HepG2 (cell line): ENCODE data around the gene DAG1. TPM values are rescaled to one million over a fixed set of nuclear protein-coding genes. Genes with fewer than 3 reads are reported as not detected.

Source experiments
- HNF4A ChIP-seq: sonication (generic); formaldehyde crosslinking; IDR thresholded peaks from 2 replicates; pipeline ENCODE4 v1.4.0; 2020; ENCODE audit warnings: missing genetic modification reagents
- JDP2 ChIP-seq: sonication (generic); formaldehyde crosslinking; IDR thresholded peaks from 2 replicates; pipeline ENCODE4 v1.8.1; 2022; ENCODE audit warnings: missing genetic modification reagents, borderline replicate concordance
- PITX1 ChIP-seq: sonication (generic); formaldehyde crosslinking; IDR thresholded peaks from 2 replicates; pipeline ENCODE4 v1.5.1; 2020; ENCODE audit warnings: mild to moderate bottlenecking, missing genetic modification reagents
- RORA ChIP-seq: sonication (generic); formaldehyde crosslinking; IDR thresholded peaks from 2 replicates; pipeline ENCODE4 v1.5.0; 2020; ENCODE audit warnings: mild to moderate bottlenecking, missing genetic modification reagents, moderate library complexity
- SIX1 ChIP-seq: sonication (generic); formaldehyde crosslinking; IDR thresholded peaks from 2 replicates; pipeline ENCODE4 v1.4.0; 2020; ENCODE audit warnings: missing genetic modification reagents, borderline replicate concordance
- SRSF9 ChIP-seq: fragments of 200-400 bp; formaldehyde crosslinking; IDR thresholded peaks from 2 replicates; pipeline ENCODE4 v1.6.1; 2018; ENCODE audit warnings: borderline replicate concordance, mild to moderate bottlenecking, low read depth, low read length; ENCODE audit not compliant: insufficient read depth, poor library complexity, severe bottlenecking
- TRIM24 ChIP-seq: sonication (generic); formaldehyde crosslinking; IDR thresholded peaks from 2 replicates; pipeline ENCODE4 v1.8.0; 2022; ENCODE audit warnings: mild to moderate bottlenecking, missing genetic modification reagents
- ZBTB8A ChIP-seq: sonication (generic); formaldehyde crosslinking; IDR thresholded peaks from 2 replicates; pipeline ENCODE4 v1.4.0; 2020; ENCODE audit warnings: mild to moderate bottlenecking, low read depth, missing genetic modification reagents, borderline replicate concordance
- ZFP36 ChIP-seq: fragments of 150-350 bp; IDR thresholded peaks from 2 replicates; pipeline ENCODE4 v1.6.1; 2018; ENCODE audit warnings: borderline replicate concordance, low read length, low read depth; ENCODE audit not compliant: partially characterized antibody
- ZMYM2 ChIP-seq: sonication (generic); formaldehyde crosslinking; IDR thresholded peaks from 2 replicates; pipeline ENCODE4 v1.8.0; 2022; ENCODE audit warnings: mild to moderate bottlenecking, missing genetic modification reagents
- ZMYM3 ChIP-seq: sonication (generic); formaldehyde crosslinking; IDR thresholded peaks from 2 replicates; pipeline ENCODE4 v1.5.1; 2020; ENCODE audit warnings: mild to moderate bottlenecking, missing genetic modification reagents
- ZNF260 ChIP-seq: sonication (generic); formaldehyde crosslinking; IDR thresholded peaks from 2 replicates; pipeline ENCODE4 v1.4.0; 2020; ENCODE audit warnings: missing genetic modification reagents, low read depth, mild to moderate bottlenecking, borderline replicate concordance
- ZNF567 ChIP-seq: sonication (generic); formaldehyde crosslinking; IDR thresholded peaks from 2 replicates; pipeline ENCODE4 v1.8.1; 2023; ENCODE audit warnings: mild to moderate bottlenecking, missing genetic modification reagents, borderline replicate concordance
- ZNF644 ChIP-seq: IDR thresholded peaks from 2 replicates; pipeline ENCODE4 v1.6.1; 2016; ENCODE audit warnings: low read depth
- polyA plus RNA-seq, 8 experiments: library from polyadenylated mRNA; depleted of rRNA in 3 of 8; stranded (reverse) in 7 of 8; unstranded in 1 of 8; fragments of >200 nt; fragmentation: Illumina TruSeq in 4 of 8; extraction: Trizol in 4 of 8; gene quantifications; 2 replicates each; pipeline versions ENCODE4 v1.2.1 to v1.2.3, GENCODE V29; 2011 to 2016; ENCODE audit warnings: low read depth in 4 of 8, missing spikeins in 1 of 8, mixed read lengths in 1 of 8; ENCODE audit not compliant: insufficient read depth in 1 of 8
- total RNA-seq, 5 experiments: library from RNA; depleted of rRNA; stranded (reverse); fragments of >200 nt; fragmentation: Illumina TruSeq; extraction: Trizol; gene quantifications; 2 replicates each; pipeline ENCODE4 v1.2.3, GENCODE V29; 2016; ENCODE audit warnings: low read depth in 1 of 5
- TF ChIP-seq, protein P1 (sequence below): IDR thresholded peaks from 2 replicates; pipeline ENCODE4 v1.6.1; 2016; ENCODE audit warnings: low read depth, control low read depth
- TF ChIP-seq, protein P2 (sequence below): IDR thresholded peaks from 2 replicates; pipeline ENCODE4 v1.6.1; 2012; ENCODE audit warnings: inconsistent platforms
- TF ChIP-seq, protein P3 (sequence below): sonication (generic); formaldehyde crosslinking; IDR thresholded peaks from 2 replicates; pipeline ENCODE4 v1.8.0; 2022; ENCODE audit warnings: mild to moderate bottlenecking, missing genetic modification reagents
- TF ChIP-seq, protein P4 (sequence below): sonication (generic); formaldehyde crosslinking; IDR thresholded peaks from 2 replicates; pipeline ENCODE4 v1.4.0; 2020; ENCODE audit warnings: missing genetic modification reagents, low read depth, mild to moderate bottlenecking, borderline replicate concordance
- TF ChIP-seq, protein P5 (sequence below): sonication (generic); formaldehyde crosslinking; IDR thresholded peaks from 2 replicates; pipeline ENCODE4 v1.4.0; 2020; ENCODE audit warnings: missing genetic modification reagents

The DAG1 gene
- total and polyA plus RNA-seq, 2 of the 13 experiments (the other 11 are each of a cell fraction or from before 2014, with no cell fraction given): 47.3 to 50.4 TPM

DNA sequence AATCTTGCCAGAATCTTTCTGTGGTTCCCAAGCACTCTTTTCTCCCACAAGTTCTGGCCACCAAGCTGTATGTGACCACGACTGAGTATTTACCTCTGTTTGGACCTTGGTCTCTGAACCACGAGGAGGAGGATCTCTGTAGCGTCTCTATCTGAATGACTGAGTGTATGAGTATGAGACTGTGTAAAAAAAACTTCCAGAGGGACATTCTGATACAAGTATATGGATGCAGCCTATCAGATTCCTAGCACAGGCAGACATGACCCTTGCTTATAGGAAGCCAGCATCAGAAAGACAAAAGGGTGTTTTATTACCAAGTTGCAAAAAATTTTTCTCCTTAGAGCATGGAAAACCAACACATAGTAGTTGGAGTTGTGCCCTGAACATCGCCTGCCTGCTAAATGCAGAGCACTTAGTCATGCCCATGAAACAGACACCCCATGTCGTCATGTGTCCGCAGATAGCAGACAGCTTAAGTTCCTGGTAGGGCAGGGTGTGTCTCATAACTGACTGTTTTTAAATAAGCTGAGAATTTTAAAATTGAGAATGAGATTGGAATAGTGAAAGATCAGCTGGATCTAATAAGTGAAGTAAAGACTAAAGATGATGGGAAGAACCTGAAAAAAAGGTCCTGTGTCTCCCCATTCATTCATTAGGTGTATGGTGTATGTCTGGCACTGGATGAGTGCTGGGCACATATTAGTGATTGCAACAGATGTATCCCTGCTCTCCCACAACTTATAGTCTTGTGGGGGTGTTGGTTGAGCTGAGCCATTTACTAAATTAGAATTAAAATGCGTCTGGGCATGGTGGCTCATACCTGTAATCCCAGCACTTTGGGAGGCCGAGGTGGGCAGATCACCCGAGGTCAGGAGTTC lies 30.9 kb downstream of the DAG1 start (continued):
- TF ChIP-seq ZBTB8A (CRISPR knock-in tag) (no peak), RORA (CRISPR knock-in tag) (no peak), SIX1 (CRISPR knock-in tag) (no peak), SRSF9 (no peak), PITX1 (CRISPR knock-in tag) (no peak), TRIM24 (CRISPR knock-in tag) (no peak), ZMYM2 (CRISPR knock-in tag) (no peak), ZMYM3 (CRISPR knock-in tag) (no peak; the same call in 1 of the 2 replicates), ZNF567 (CRISPR knock-in tag) (no peak), ZFP36 (no peak), ZNF260 (CRISPR knock-in tag) (no peak), JDP2 (no peak), ZNF644 (CRISPR knock-in tag) (0 out of 2 replicates have a peak, but pooled peaks have one; percentile 50), HNF4A (CRISPR knock-in tag) (peak; percentile 92)
- TF ChIP-seq, protein P1, sequence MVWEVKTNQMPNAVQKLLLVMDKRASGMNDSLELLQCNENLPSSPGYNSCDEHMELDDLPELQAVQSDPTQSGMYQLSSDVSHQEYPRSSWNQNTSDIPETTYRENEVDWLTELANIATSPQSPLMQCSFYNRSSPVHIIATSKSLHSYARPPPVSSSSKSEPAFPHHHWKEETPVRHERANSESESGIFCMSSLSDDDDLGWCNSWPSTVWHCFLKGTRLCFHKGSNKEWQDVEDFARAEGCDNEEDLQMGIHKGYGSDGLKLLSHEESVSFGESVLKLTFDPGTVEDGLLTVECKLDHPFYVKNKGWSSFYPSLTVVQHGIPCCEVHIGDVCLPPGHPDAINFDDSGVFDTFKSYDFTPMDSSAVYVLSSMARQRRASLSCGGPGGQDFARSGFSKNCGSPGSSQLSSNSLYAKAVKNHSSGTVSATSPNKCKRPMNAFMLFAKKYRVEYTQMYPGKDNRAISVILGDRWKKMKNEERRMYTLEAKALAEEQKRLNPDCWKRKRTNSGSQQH (CRISPR knock-in tag): 0 out of 2 replicates have a peak, but pooled peaks have one; percentile 55
- TF ChIP-seq, protein P2, sequence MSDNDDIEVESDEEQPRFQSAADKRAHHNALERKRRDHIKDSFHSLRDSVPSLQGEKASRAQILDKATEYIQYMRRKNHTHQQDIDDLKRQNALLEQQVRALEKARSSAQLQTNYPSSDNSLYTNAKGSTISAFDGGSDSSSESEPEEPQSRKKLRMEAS: peak; percentile 74; the same call in 1 of the 2 replicates
- TF ChIP-seq, protein P3, sequence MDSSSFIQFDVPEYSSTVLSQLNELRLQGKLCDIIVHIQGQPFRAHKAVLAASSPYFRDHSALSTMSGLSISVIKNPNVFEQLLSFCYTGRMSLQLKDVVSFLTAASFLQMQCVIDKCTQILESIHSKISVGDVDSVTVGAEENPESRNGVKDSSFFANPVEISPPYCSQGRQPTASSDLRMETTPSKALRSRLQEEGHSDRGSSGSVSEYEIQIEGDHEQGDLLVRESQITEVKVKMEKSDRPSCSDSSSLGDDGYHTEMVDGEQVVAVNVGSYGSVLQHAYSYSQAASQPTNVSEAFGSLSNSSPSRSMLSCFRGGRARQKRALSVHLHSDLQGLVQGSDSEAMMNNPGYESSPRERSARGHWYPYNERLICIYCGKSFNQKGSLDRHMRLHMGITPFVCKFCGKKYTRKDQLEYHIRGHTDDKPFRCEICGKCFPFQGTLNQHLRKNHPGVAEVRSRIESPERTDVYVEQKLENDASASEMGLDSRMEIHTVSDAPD: no peak
- TF ChIP-seq, protein P4, sequence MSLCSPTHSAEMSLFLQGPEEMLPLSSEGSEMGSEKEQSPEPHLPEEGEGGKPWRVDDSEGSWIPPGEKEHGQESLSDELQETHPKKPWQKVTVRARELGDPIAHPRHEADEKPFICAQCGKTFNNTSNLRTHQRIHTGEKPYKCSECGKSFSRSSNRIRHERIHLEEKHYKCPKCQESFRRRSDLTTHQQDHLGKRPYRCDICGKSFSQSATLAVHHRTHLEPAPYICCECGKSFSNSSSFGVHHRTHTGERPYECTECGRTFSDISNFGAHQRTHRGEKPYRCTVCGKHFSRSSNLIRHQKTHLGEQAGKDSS (CRISPR knock-in tag): no peak
- TF ChIP-seq, protein P5, sequence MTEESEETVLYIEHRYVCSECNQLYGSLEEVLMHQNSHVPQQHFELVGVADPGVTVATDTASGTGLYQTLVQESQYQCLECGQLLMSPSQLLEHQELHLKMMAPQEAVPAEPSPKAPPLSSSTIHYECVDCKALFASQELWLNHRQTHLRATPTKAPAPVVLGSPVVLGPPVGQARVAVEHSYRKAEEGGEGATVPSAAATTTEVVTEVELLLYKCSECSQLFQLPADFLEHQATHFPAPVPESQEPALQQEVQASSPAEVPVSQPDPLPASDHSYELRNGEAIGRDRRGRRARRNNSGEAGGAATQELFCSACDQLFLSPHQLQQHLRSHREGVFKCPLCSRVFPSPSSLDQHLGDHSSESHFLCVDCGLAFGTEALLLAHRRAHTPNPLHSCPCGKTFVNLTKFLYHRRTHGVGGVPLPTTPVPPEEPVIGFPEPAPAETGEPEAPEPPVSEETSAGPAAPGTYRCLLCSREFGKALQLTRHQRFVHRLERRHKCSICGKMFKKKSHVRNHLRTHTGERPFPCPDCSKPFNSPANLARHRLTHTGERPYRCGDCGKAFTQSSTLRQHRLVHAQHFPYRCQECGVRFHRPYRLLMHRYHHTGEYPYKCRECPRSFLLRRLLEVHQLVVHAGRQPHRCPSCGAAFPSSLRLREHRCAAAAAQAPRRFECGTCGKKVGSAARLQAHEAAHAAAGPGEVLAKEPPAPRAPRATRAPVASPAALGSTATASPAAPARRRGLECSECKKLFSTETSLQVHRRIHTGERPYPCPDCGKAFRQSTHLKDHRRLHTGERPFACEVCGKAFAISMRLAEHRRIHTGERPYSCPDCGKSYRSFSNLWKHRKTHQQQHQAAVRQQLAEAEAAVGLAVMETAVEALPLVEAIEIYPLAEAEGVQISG (CRISPR knock-in tag): 0 out of 2 replicates have a peak, but pooled peaks have one; percentile 11
